ACC112 (cell line): ENCODE data around the gene ASXL2.
"Not testable (repeated sequence)": the region's sequence is repeated elsewhere in the genome, so short reads cannot be mapped to it uniquely, and the experiment has no call there.

Source experiments
- H2AFZ ChIP-seq: fragments of 200-600 bp; sonication (generic); one replicate; pipeline ENCODE4 v1.6.0; 2017; ENCODE audit warnings: antibody characterized with exemption, low read length; ENCODE audit not compliant: unreplicated experiment
- H3K27ac ChIP-seq: fragments of 200-600 bp; sonication (generic); 2 replicates; pipeline ENCODE4 v1.5.1; 2014; ENCODE audit warnings: low read depth, mild to moderate bottlenecking, antibody characterized with exemption, low read length, moderate library complexity
- H3K27me3 ChIP-seq: fragments of 200-600 bp; sonication (generic); 2 replicates; pipeline ENCODE4 v1.6.1; 2014; ENCODE audit warnings: mild to moderate bottlenecking, antibody characterized with exemption, low read length, moderate library complexity, mixed read lengths; ENCODE audit not compliant: insufficient read depth
- H3K36me3 ChIP-seq: fragments of 200-600 bp; sonication (generic); 2 replicates; pipeline ENCODE4 v1.6.1; 2016; ENCODE audit warnings: mild to moderate bottlenecking, antibody characterized with exemption, low read length, moderate library complexity, mixed read lengths; ENCODE audit not compliant: insufficient read depth
- H3K4me1 ChIP-seq: fragments of 200-600 bp; sonication (generic); one replicate; pipeline ENCODE4 v1.6.1; 2016; ENCODE audit warnings: low read length, mixed read lengths; ENCODE audit not compliant: insufficient read depth, unreplicated experiment, control insufficient read depth
- H3K4me3 ChIP-seq: fragments of 200-600 bp; sonication (generic); 2 replicates; pipeline ENCODE4 v1.5.1; 2014; ENCODE audit warnings: mild to moderate bottlenecking, low read depth, low read length
- H3K79me2 ChIP-seq: fragments of 200-600 bp; sonication (generic); one replicate; pipeline ENCODE4 v1.6.0; 2016; ENCODE audit warnings: low read length; ENCODE audit not compliant: control insufficient read depth, unreplicated experiment, insufficient read depth

ASXL2 gene

DNA sequence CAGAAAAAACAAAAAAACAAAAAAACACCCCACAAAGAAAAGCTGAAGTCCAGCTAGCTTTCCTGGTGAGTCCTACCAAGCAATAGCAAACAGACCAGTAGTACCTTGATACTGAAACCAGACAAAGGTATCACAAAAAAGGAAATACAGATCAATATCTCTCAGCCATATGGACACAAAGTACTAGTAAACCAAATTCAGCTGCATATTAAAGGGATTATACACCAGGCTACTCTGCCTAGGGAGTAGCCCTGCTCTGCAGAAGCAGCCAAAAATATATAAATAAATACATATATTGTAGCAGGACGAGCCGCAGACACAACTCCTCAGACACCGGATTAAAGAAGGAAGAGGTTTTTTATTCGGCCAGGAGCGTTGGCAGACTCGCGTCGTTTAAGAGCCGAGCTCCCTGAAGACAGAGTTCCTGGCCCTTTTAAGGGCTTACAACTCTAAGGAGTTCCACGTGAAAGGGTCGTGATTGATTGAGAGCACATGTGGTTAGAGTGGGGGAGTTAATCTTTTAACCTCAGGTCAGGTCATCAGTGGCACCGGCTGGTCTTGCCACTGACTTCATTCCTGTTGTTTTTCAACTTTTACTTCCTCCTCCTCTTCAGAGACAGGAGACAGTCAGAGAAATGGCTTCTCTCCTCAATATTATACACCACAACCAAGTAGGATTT lies 166.5 kb downstream of the ASXL2 start:
- H3K4me1 ChIP-seq: no peaks in the 10 kb centered on the region
- no peaks in the 10 kb centered on the region; the same call in 1 of the 2 replicates for H3K27me3 ChIP-seq
- H3K27ac ChIP-seq: no peak overlapping the region
- H3K36me3 ChIP-seq: no peaks in the 10 kb centered on the region
- peak overlapping the region; percentile 83 for H2AFZ ChIP-seq
- peak overlapping the region; percentile 2; the same call in 1 of the 2 replicates for H3K4me3 ChIP-seq
- H3K79me2 ChIP-seq: no peaks in the 10 kb centered on the region

GRCh38 chr2:25710750-25711149 lies 167.5 kb downstream of the ASXL2 start:
- H3K27me3 ChIP-seq: no peaks in the 10 kb centered on the region; the same call in 1 of the 2 replicates

GRCh38 chr2:25709349-25709748 lies 168.9 kb downstream of the ASXL2 start:
- no peaks in the 10 kb centered on the region for H3K79me2 ChIP-seq
- H3K4me3 ChIP-seq: no peak overlapping the region
- no peaks in the 10 kb centered on the region for H3K4me1 ChIP-seq
- H3K27me3 ChIP-seq: no peaks in the 10 kb centered on the region; the same call in 1 of the 2 replicates
- no peak overlapping the region for H3K27ac ChIP-seq
- H2AFZ ChIP-seq: no peak overlapping the region
- no peaks in the 10 kb centered on the region for H3K36me3 ChIP-seq

More at GRCh38 chr2:25710750-25711149, 167.5 kb downstream of the ASXL2 start:
- Histone ChIP-seq H3K27ac (no peak overlapping the region), H3K4me1 (no peaks in the 10 kb centered on the region), H3K36me3 (no peaks in the 10 kb centered on the region), H3K79me2 (no peaks in the 10 kb centered on the region), H2AFZ (no peak overlapping the region), H3K4me3 (no peak overlapping the region)

GRCh38 chr2:25707927-25708590 lies 170.2 kb downstream of the ASXL2 start:
- Histone ChIP-seq H3K79me2 (no peaks in the 10 kb centered on the region), H3K36me3 (no peaks in the 10 kb centered on the region), H3K27me3 (no peaks in the 10 kb centered on the region; the same call in 1 of the 2 replicates), H3K4me3 (no peak overlapping the region), H3K4me1 (no peaks in the 10 kb centered on the region), H3K27ac (no peak overlapping the region), H2AFZ (no peak overlapping the region)

- H3K27me3 ChIP-seq, H3K36me3 ChIP-seq, H3K4me3 ChIP-seq, H3K79me2 ChIP-seq, H3K4me1 ChIP-seq, H2AFZ ChIP-seq, H3K27ac ChIP-seq: not testable (repeated sequence)
Observed at GRCh38 chr2:25705575-25705974, 172.7 kb downstream of the ASXL2 start.

DNA sequence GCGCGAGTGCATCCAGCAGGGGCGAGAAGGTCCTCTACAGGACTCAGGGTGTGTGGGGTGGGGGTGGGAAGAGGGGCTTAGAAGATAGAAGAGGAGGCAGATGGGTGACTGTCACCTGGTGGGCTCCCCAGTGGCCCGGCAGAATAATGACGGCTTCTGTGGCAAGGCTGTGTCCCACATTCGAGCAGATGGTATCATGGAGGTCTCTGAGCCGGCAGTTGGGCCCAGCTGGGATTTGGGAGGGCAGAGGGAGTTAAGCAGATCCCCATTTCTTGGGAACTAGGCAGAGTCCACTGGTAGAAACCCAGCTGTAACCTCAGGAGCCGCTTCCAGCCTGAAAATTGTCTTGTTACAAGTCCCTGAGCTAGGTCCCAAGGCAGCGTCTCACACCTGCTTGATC lies 176.5 kb downstream of the ASXL2 start:
- no peaks in the 10 kb centered on the region for H3K27me3 ChIP-seq
- H3K27ac ChIP-seq: no peak overlapping the region
- H3K36me3 ChIP-seq: no peaks in the 10 kb centered on the region
- H3K79me2 ChIP-seq: no peaks in the 10 kb centered on the region
- no peak overlapping the region for H2AFZ ChIP-seq
- H3K4me3 ChIP-seq: no peak overlapping the region
- H3K4me1 ChIP-seq: peaks cover 17% of the 10 kb centered on the region

DNA sequence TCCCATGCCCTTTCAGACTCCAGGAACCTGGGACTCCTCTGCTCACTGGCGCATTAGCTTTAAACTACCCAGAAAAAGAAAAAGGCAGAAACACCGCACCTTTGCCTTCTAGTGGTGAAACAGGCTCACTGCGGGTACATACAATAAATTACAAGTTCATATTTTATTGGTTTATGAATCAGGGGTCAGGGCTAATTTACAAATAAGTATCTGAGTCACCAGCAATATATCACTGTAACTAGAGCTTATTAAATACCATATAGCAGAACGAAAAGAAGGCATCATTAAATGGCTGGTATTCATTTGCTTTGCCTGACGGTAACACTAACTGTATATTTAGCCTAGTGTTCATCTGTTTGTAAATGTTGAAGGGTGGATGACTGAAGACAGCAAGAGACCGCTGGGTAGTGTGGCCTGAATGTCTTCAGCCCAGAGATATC lies 178.0 kb downstream of the ASXL2 start:
- Histone ChIP-seq H3K4me3 (no peak overlapping the region), H3K79me2 (no peaks in the 10 kb centered on the region), H3K27me3 (no peaks in the 10 kb centered on the region), H3K27ac (no peak overlapping the region), H3K4me1 (peaks cover 17% of the 10 kb centered on the region), H2AFZ (no peak overlapping the region), H3K36me3 (no peaks in the 10 kb centered on the region)

- no peak overlapping the region for H3K4me3 ChIP-seq
- H2AFZ ChIP-seq: no peak overlapping the region
- no peaks in the 10 kb centered on the region for H3K27me3 ChIP-seq
- peaks cover 17% of the 10 kb centered on the region for H3K4me1 ChIP-seq
- H3K79me2 ChIP-seq: no peaks in the 10 kb centered on the region
- no peaks in the 10 kb centered on the region for H3K36me3 ChIP-seq
- H3K27ac ChIP-seq: no peak overlapping the region
Observed at GRCh38 chr2:25699216-25699615, 179.1 kb downstream of the ASXL2 start.

GRCh38 chr2:25698752-25699151 lies 179.5 kb downstream of the ASXL2 start:
- H3K4me3 ChIP-seq: no peak overlapping the region
- no peak overlapping the region for H2AFZ ChIP-seq
- no peak overlapping the region for H3K27ac ChIP-seq
- H3K36me3 ChIP-seq: no peaks in the 10 kb centered on the region
- no peaks in the 10 kb centered on the region for H3K27me3 ChIP-seq
- H3K79me2 ChIP-seq: no peaks in the 10 kb centered on the region
- H3K4me1 ChIP-seq: peaks cover 17% of the 10 kb centered on the region

- Histone ChIP-seq H3K79me2 (no peaks in the 10 kb centered on the region), H3K4me1 (peaks cover 17% of the 10 kb centered on the region), H3K27me3 (no peaks in the 10 kb centered on the region), H2AFZ (no peak overlapping the region), H3K4me3 (no peak overlapping the region), H3K36me3 (no peaks in the 10 kb centered on the region), H3K27ac (no peak overlapping the region)
Observed at GRCh38 chr2:25697559-25698341, 180.5 kb downstream of the ASXL2 start.
